Measurements from ENCODE around the gene SPRYD3.

SPRYD3 gene

DNA sequence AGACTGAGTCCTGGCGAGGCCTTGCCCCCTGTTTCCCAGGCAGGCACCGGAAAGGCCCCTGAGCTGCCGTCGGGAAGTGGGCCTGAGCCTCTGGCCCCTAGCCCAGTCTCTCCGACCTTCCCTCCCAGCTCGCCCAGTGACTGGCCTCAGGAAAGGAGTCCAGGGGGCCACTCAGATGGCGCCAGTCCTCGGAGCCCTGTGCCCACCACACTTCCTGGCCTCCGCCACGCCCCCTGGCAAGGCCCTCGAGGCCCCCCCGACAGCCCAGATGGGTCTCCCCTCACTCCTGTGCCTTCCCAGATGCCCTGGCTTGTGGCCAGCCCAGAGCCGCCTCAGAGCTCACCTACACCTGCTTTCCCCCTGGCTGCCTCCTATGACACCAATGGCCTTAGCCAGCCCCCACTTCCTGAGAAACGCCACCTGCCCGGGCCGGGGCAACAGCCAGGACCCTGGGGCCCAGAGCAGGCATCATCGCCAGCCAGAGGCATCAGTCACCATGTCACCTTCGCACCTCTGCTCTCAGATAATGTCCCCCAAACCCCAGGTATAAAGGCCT lies 18.4 kb downstream of the SPRYD3 start:
- DNase-seq (ENCODE audit: low spot score in 2 of 2) (no peak), ATAC-seq (replicated peaks; ENCODE audit: extremely low read depth, poor library complexity, severe bottlenecking) (no peak)
- Mint-ChIP-seq H3K27ac (ENCODE audit: low read depth) (peak overlapping the region; percentile 22), H3K9me3 (no peaks in the 10 kb centered on the region), H3K36me3 (ENCODE audit: insufficient read depth) (peaks cover 11% of the 10 kb centered on the region), H3K4me1 (peaks cover 10% of the 10 kb centered on the region), H3K27me3 (no peaks in the 10 kb centered on the region), H3K4me3 (no peak overlapping the region)

DNA sequence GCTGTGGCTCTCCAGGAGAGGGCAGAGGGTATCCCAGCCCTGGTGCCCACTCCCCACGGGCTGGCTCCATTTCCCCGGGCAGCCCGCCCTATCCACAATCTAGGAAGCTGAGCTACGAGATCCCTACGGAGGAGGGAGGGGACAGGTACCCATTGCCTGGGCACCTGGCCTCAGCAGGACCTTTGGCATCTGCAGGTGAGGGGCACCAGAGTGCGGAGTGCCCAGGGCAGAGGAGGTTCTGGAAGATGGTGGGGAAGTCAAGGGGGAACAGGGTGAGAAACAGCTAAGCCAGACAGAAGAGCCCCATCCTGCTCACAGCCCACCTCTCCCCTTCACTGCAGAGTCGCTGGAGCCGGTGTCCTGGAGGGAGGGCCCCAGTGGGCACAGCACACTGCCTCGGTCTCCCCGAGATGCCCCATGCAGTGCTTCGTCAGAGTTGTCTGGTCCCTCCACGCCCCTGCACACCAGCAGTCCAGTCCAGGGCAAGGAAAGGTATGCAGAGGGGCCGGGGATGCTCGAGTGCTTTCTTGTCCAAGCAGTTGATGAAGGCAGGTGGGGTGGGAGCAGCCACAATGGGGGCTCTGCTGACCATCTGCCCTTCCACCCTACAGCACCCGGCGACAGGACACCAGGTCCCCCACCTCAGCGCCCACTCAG lies 19.0 kb downstream of the SPRYD3 start:
- peaks cover 11% of the 10 kb centered on the region for H3K36me3 Mint-ChIP-seq (ENCODE audit: insufficient read depth)
- peaks cover 10% of the 10 kb centered on the region for H3K4me1 Mint-ChIP-seq
- no peaks in the 10 kb centered on the region for H3K27me3 Mint-ChIP-seq
- H3K4me3 Mint-ChIP-seq: no peak overlapping the region
- H3K9me3 Mint-ChIP-seq: no peaks in the 10 kb centered on the region
- DNase-seq (ENCODE audit: low spot score in 2 of 2) (no peak), ATAC-seq (replicated peaks; ENCODE audit: extremely low read depth, poor library complexity, severe bottlenecking) (no peak)
- no peak overlapping the region for H3K27ac Mint-ChIP-seq (ENCODE audit: low read depth)

DNA sequence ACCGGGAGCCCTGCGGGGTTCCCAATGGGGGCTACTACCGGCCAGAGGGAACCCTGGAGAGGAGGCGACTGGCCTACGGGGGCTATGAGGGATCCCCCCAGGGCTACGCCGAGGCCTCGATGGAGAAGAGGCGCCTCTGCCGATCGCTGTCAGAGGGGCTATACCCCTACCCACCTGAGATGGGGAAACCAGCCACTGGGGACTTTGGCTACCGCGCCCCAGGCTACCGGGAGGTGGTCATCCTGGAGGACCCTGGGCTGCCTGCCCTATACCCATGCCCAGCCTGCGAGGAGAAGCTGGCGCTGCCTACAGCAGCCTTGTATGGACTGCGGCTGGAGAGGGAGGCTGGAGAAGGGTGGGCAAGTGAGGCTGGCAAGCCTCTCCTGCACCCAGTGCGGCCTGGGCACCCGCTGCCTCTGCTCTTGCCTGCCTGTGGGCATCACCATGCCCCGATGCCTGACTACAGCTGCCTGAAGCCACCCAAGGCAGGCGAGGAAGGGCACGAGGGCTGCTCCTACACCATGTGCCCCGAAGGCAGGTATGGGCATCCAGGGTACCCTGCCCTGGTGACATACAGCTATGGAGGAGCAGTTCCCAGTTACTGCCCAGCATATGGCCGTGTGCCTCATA lies 19.6 kb downstream of the SPRYD3 start:
- H3K27me3 Mint-ChIP-seq: no peaks in the 10 kb centered on the region
- peaks cover 5% of the 10 kb centered on the region for H3K4me1 Mint-ChIP-seq
- H3K27ac Mint-ChIP-seq (ENCODE audit: low read depth): no peak overlapping the region
- ATAC-seq (replicated peaks; ENCODE audit: extremely low read depth, poor library complexity, severe bottlenecking) (no peak), DNase-seq (ENCODE audit: low spot score in 2 of 2) (no peak)
- H3K36me3 Mint-ChIP-seq (ENCODE audit: insufficient read depth): peaks cover 7% of the 10 kb centered on the region
- H3K4me3 Mint-ChIP-seq: no peak overlapping the region
- no peaks in the 10 kb centered on the region for H3K9me3 Mint-ChIP-seq

DNA sequence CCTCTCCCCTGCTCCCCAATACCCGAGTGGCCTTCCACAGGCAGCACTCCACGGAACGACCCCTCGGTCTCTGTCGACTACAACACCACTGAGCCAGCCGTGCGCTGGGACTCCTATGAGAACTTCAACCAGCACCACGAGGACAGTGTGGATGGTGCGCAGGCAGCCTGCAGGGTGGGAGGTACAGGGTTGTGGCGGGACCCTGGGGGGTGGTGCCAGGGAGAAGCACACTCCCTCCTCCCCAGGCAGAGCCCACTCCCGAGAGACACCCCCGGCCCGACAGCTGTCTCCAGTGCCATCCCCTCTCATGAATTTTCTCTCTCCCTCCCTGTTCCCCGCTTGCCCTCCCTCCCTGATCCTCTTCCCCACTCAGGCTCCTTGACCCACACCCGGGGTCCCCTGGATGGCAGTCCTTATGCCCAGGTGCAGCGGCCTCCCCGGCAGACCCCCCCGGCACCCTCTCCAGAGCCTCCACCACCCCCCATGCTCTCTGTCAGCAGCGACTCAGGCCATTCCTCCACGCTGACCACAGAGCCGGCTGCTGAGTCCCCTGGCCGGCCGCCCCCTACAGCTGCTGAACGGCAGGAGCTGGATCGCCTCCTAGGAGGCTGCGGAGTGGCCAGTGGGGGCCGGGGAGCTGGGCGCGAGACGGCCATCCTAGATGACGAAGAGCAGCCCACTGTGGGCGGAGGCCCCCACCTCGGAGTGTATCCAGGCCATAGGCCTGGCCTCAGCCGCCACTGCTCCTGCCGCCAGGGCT lies 20.3 kb downstream of the SPRYD3 start:
- ATAC-seq (replicated peaks; ENCODE audit: extremely low read depth, poor library complexity, severe bottlenecking) (no peak), DNase-seq (ENCODE audit: low spot score in 2 of 2) (no peak)
- Mint-ChIP-seq H3K36me3 (ENCODE audit: insufficient read depth) (peaks cover 9% of the 10 kb centered on the region), H3K4me3 (no peak overlapping the region), H3K27me3 (no peaks in the 10 kb centered on the region), H3K27ac (ENCODE audit: low read depth) (no peak overlapping the region), H3K9me3 (no peaks in the 10 kb centered on the region), H3K4me1 (peaks cover 11% of the 10 kb centered on the region)

DNA sequence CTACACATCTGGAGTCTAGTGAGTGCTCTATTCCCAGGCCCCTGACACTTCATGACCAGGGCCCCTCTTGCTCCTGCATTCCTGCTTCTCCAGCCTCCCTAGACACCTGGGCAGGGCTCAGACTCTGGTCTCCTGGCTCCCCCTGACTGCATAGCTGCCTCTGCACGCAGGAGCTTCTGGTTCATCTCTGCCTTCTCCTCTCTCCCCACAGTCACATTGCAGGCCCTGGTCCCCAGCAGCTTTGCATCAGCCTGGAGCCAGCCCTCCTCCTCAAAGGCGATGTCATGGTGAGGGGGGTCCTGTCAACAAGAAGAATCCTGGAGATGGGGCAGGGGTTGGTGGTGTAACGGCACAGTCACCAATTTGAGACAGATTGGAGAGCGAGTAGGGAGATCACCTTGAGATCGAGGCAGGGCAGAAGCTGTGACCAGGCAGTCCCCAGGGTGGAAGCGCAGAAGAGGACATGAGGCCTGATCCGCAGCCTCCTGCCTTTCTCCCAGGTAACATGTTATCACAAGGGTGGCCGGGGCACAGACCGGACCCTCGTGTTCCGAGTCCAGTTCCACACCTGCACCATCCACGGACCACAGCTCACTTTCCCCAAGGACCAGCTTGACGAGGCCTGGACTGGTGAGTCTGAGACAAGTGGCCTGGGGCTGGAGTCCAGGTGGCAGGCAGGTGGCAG lies 21.2 kb downstream of the SPRYD3 start:
- no peak for DNase-seq (ENCODE audit: low spot score in 2 of 2)
- no peak for ATAC-seq (replicated peaks; ENCODE audit: extremely low read depth, poor library complexity, severe bottlenecking)
- Mint-ChIP-seq H3K9me3 (no peaks in the 10 kb centered on the region), H3K4me3 (no peak overlapping the region), H3K4me1 (peaks cover 17% of the 10 kb centered on the region), H3K36me3 (ENCODE audit: insufficient read depth) (peaks cover 9% of the 10 kb centered on the region), H3K27ac (ENCODE audit: low read depth) (no peak overlapping the region), H3K27me3 (no peaks in the 10 kb centered on the region)

DNA sequence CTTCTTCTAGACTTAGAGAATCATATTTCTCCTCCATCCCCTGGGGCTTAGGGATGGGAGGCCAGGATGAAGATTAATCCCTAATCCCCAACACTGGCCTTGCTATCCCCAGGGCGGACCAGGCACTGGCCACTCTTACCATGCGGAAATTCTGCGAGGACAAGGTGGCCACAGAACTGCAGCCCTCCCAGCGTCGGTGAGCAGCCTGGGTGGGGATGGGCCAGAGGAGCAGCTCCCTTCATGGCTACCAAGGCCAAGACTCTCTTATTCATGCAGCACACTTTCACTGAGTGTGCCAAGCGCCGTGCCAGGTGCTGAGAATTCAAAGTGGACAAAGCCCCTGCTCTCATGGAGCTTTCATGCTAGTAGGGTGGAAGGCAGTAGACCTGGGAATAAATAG lies 22.3 kb downstream of the SPRYD3 start:
- no peak for ATAC-seq (replicated peaks; ENCODE audit: extremely low read depth, poor library complexity, severe bottlenecking)
- no peak overlapping the region for H3K27ac Mint-ChIP-seq (ENCODE audit: low read depth)
- no peak for DNase-seq (ENCODE audit: low spot score in 2 of 2)
- no peaks in the 10 kb centered on the region for H3K27me3 Mint-ChIP-seq
- H3K36me3 Mint-ChIP-seq (ENCODE audit: insufficient read depth): peaks cover 10% of the 10 kb centered on the region
- no peak overlapping the region for H3K4me3 Mint-ChIP-seq
- peaks cover 17% of the 10 kb centered on the region for H3K4me1 Mint-ChIP-seq
- no peaks in the 10 kb centered on the region for H3K9me3 Mint-ChIP-seq

DNA sequence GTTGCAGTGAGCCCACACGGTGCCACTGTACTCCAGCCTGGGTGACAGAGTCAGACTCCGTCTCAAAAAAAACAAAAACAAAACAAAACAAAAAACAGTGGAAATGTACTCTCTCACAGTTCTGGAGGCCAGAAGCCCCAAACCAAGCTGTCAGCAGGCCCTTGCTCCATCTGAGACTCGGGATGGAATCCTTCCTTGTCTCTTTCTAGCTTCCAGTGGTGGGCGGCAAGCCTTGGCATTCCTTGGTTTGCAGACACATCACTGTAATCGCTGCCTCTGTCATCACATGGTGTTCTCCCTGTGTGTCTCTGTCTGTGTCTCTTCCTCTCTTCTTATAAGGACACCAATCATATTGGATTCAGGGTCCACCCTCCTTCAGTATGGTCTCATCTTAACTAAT lies 22.9 kb downstream of the SPRYD3 start:
- Mint-ChIP-seq H3K36me3 (ENCODE audit: insufficient read depth) (peaks cover 11% of the 10 kb centered on the region), H3K27ac (ENCODE audit: low read depth) (no peak overlapping the region), H3K4me3 (no peak overlapping the region), H3K9me3 (no peaks in the 10 kb centered on the region), H3K27me3 (no peaks in the 10 kb centered on the region), H3K4me1 (peaks cover 17% of the 10 kb centered on the region)
- DNase-seq (ENCODE audit: low spot score in 2 of 2) (no peak), ATAC-seq (replicated peaks; ENCODE audit: extremely low read depth, poor library complexity, severe bottlenecking) (no peak)

DNA sequence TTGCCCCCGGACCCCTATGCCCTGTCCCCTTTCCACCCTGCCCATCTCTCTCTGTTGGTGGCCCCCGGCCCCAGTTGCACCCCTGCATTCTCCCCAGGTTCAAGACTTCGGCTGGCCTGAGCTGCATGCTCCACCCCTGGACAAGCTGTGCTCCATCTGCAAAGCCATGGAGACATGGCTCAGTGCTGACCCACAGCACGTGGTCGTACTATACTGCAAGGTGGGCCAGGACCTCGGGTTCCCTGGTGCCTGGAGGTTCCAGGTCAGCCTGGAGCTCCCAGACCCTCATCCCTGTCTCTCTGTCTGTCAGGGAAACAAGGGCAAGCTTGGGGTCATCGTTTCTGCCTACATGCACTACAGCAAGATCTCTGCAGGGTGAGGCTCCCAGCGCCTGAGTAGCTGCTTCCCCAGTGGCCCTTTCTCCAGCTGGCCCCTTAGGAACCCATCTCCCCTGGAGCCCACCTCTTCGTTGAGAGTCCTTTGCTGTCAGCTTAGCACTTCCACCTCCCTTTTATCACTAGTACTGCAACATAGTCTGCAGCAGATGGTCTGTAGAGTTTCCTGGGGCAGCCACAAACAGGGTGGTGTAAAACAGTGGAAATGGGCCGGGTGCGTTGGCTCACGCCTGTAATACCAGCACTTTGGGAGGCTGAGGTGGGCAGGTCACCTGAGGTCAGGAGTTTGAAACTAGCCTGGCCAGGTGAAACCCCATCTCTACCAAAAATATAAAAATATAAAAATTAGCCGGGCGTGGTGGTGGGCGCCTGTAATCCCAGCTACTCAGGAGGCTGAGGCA lies 23.5 kb downstream of the SPRYD3 start:
- Mint-ChIP-seq H3K4me3 (peak overlapping the region; percentile 54), H3K27ac (ENCODE audit: low read depth) (peak overlapping the region; percentile 92), H3K36me3 (ENCODE audit: insufficient read depth) (peaks cover 11% of the 10 kb centered on the region), H3K9me3 (no peaks in the 10 kb centered on the region), H3K27me3 (no peaks in the 10 kb centered on the region), H3K4me1 (peaks cover 17% of the 10 kb centered on the region)
- ATAC-seq (replicated peaks; ENCODE audit: extremely low read depth, poor library complexity, severe bottlenecking) (no peak), DNase-seq (ENCODE audit: low spot score in 2 of 2) (no peak)

DNA sequence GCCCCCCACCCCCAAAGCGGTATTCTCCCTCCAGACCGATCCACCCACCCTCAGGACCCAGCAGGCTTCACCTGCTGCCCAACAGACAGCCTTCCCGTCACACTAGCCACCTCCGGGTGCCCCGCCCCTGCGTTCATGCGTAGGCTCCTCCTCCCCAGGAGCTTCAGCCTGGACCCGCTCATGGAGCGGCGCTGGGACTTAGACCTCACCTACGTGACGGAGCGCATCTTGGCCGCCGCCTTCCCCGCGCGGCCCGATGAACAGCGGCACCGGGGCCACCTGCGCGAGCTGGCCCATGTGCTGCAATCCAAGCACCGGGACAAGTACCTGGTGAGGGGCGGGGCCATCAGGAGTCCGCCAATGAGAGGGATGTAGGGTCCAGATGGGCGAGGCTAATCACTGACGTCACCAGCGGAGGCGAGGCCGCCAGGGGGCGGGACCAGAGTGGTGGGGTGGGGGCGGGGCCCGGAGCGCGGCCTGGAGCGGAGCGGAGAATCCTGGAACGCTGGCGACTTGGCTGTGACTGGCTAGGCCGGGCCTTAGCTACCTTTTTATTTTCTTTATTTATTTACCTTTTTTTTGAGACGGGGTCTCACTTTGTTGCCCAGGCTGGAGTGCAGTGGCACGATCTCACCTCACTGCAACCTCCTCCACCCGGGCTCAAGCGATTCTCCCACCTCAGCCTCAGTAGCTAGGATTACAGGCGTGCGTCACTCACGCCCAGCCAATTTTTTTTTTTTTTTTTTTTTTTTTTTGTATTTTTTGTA lies 24.9 kb downstream of the SPRYD3 start:
- DNase-seq (ENCODE audit: low spot score in 2 of 2) (peak; percentile 87 to 88), ATAC-seq (replicated peaks; ENCODE audit: extremely low read depth, poor library complexity, severe bottlenecking) (peak; percentile 89)
- H3K9me3 Mint-ChIP-seq: no peaks in the 10 kb centered on the region
- H3K4me3 Mint-ChIP-seq: peak overlapping the region; percentile 90
- H3K27ac Mint-ChIP-seq (ENCODE audit: low read depth): peak overlapping the region; percentile 65
- no peaks in the 10 kb centered on the region for H3K27me3 Mint-ChIP-seq
- H3K4me1 Mint-ChIP-seq: peaks cover 17% of the 10 kb centered on the region
- H3K36me3 Mint-ChIP-seq (ENCODE audit: insufficient read depth): peaks cover 11% of the 10 kb centered on the region

DNA sequence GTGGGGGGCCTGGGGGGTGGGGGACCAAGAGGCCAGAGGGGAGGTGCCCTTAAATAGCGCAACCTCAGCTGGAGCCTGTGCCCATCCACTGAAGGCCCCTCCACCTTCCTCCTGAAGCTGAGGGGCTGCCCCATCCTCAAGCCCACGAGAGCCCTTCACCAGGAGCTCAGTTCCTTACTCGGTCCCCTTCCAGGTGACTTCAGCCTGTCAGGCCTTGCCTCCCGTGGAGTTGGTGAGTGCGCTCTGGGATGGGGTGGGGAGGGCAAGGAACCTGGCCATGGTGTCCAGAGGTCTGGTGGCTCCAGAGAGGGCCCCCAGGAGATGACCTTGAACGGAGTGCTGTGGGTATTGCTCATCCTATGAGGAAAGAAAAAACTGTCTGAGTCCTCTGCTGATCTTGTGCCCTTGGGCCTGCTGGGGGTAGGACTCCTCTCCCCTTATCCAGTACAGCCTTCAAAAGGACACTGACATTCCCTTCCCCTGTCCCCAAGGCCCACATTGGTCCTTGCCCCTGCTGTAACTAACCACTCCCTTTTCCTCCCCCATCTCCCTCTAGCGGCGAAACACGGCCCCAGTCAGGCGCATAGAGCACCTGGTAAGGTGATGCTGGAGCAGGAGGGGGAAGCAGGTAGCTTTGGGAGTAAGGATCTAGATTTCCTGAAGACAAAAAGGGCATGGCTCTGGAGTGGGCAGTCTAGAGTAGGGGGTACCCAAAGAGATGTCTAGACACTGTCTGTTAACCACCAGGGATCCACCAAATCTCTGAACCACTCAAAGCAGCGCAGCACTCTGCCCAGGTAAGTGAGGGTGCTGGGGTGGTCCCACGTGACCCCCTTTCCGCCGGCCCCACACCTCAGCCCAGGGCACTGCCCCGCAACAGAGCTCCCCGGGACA lies 25.7 kb downstream of the SPRYD3 start:
- ATAC-seq (replicated peaks; ENCODE audit: extremely low read depth, poor library complexity, severe bottlenecking): peak; percentile 50
- no peaks in the 10 kb centered on the region for H3K9me3 Mint-ChIP-seq
- peaks cover 17% of the 10 kb centered on the region for H3K4me1 Mint-ChIP-seq
- H3K36me3 Mint-ChIP-seq (ENCODE audit: insufficient read depth): peaks cover 10% of the 10 kb centered on the region
- H3K27ac Mint-ChIP-seq (ENCODE audit: low read depth): peak overlapping the region; percentile 65
- no peaks in the 10 kb centered on the region for H3K27me3 Mint-ChIP-seq
- H3K4me3 Mint-ChIP-seq: peak overlapping the region; percentile 90
- peak; percentile 40 to 43 for DNase-seq (ENCODE audit: low spot score in 2 of 2)
